Testis (tissue), 3 donors: ENCODE data around the gene VAV2. TPM values are rescaled to one million over a fixed set of nuclear protein-coding genes. Genes with fewer than 3 reads are reported as not detected.

Experiments
- DNase-seq: peaks from one replicate; pipeline ENCODE4 v3.0.0-alpha.2; 2019
- H3K27ac ChIP-seq, 2 donors: fragments of 200-600 bp; sonication (generic); one replicate each; pipeline ENCODE4 v1.5.1; 2019
- H3K27me3 ChIP-seq: fragments of 200-600 bp; sonication (generic); one replicate; pipeline ENCODE4 v1.5.1; 2019
- H3K36me3 ChIP-seq: fragments of 200-600 bp; sonication (generic); one replicate; pipeline ENCODE4 v1.5.1; 2017; ENCODE audit warnings: low read depth; ENCODE audit errors: missing control alignments
- H3K4me1 ChIP-seq: fragments of 200-600 bp; sonication (generic); one replicate; pipeline ENCODE4 v1.5.1; 2019
- H3K4me3 ChIP-seq, 2 donors: fragments of 200-600 bp; sonication (generic); one replicate each; pipeline ENCODE4 v1.5.1; 2017 to 2019
- H3K9me3 ChIP-seq: fragments of 200-600 bp; sonication (generic); one replicate; pipeline ENCODE4 v1.5.1; 2017
- CTCF ChIP-seq, 3 experiments: fragments of 450-650 bp in 2 of 3; fragments of 200-600 bp in 1 of 3; sonication (generic) in 1 of 3; IDR thresholded peaks; one replicate each; pipeline ENCODE4 v1.5.1; 2016 to 2019; ENCODE audit warnings: antibody characterized with exemption in 3 of 3, mild to moderate bottlenecking in 2 of 3, moderate library complexity in 1 of 3
- POLR2A ChIP-seq: fragments of 450-650 bp; IDR thresholded peaks from one replicate; pipeline ENCODE4 v1.6.1; 2017; ENCODE audit warnings: antibody characterized with exemption, mild to moderate bottlenecking, moderate library complexity
- WGBS, 2 donors: methylation state at CpG; one replicate each; pipeline ENCODE4 v1.1.5; 2018; 5-methylcytosine and 5-hydroxymethylcytosine counted together
- intact Hi-C: fragments of 100-400 bp; cut with DNase I; formaldehyde crosslinking; loops from one replicate; pipeline ENCODE4 v1.15.1; 2023; ENCODE audit warnings: low total_unique reads
- polyA plus RNA-seq: library from polyadenylated mRNA; stranded (reverse); fragments of 350-450 nt; fragmentation: Illumina TruSeq; extraction: RNeasy Lipid Tissue Mini Kit (QIAGEN cat#74804); gene quantifications from one replicate; pipeline ENCODE4 v1.2.3, GENCODE V29; 2014; ENCODE audit warnings: low read depth, low replicate concordance; ENCODE audit not compliant: insufficient read depth
- total RNA-seq, 2 donors: library from RNA; depleted of rRNA; stranded (reverse); fragments of >200 nt; gene quantifications; one replicate each; pipeline ENCODE4 v1.2.3, GENCODE V29; 2016

VAV2 gene
- total and polyA plus RNA-seq, 3 donors from 2014 or later: 11.0 to 14.1 (median 12.2) TPM

GRCh38 chr9:133727277-133727875 lies 264.7 kb downstream of the VAV2 start:
- 78 to 93% methylated on average over 3 to 10 of the region's 10 CpGs for WGBS, 2 donors
- H3K9me3 ChIP-seq: no peaks in the 10 kb centered on the region
- DNase-seq: peak; percentile 11
- no peak overlapping the region for H3K4me3 ChIP-seq
- intact Hi-C loops: no loop called here
- TF ChIP-seq POLR2A (no peak), CTCF (IDR thresholded peaks at IDR 0.05) (no peak)
- H3K27me3 ChIP-seq: no peaks in the 10 kb centered on the region
- H3K36me3 ChIP-seq: no peaks in the 10 kb centered on the region
- no peaks in the 10 kb centered on the region for H3K4me1 ChIP-seq
- no peak overlapping the region for H3K27ac ChIP-seq

DNA sequence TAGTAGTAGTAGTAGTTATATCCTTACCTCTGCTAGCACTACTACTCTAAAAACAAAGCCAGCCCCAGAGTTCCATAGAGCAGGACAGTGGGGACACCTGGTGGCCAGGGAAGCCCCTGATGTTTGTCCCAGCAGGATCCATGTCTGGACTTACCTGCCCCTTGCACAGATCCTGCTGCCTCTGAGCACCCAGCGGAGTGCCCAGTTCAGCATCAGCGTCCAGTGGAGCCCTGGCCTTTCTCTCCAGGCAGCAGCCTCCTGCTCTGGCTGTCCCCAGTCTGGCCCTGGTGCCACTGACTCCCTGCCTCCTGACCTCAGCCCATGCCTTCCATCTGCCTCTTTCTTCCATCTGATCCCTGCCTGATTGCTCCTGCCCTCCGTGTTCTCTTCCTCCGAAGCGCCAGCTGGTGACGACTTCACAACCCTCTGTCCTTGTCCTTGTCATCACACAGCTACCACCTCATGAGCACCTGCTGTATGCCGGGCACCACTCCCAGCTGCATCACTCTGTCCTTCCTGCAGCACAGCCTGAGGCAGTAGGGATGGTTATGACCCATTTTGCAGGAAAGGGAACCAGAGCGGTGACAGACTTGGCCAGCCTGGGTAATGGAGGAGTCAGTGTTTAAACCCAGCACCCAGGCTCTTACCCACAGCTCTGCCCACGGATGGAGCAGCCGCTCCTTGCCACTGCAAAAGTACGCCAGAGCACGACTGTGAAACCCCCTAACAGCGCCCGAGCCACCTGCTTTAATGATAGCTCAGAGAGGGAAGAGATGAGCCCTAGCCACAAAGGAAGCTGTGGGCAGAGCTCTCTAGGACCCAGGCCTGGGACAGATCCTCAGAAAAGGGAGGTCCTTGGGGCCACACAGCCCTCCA lies 265.5 kb downstream of the VAV2 start:
- Histone ChIP-seq H3K4me3 (no peak overlapping the region), H3K9me3 (no peaks in the 10 kb centered on the region), H3K36me3 (no peaks in the 10 kb centered on the region), H3K27ac (no peak overlapping the region), H3K4me1 (no peaks in the 10 kb centered on the region), H3K27me3 (no peaks in the 10 kb centered on the region)
- intact Hi-C loops: no loop called here
- peak in 2 of 3 experiments; percentile 52 to 57 for TF ChIP-seq CTCF (IDR thresholded peaks at IDR 0.05)
- no peak for TF ChIP-seq POLR2A
- peak; percentile 68 for DNase-seq
- WGBS, 2 donors: 75 to 84% methylated on average over 13 to 14 of the region's 14 CpGs

DNA sequence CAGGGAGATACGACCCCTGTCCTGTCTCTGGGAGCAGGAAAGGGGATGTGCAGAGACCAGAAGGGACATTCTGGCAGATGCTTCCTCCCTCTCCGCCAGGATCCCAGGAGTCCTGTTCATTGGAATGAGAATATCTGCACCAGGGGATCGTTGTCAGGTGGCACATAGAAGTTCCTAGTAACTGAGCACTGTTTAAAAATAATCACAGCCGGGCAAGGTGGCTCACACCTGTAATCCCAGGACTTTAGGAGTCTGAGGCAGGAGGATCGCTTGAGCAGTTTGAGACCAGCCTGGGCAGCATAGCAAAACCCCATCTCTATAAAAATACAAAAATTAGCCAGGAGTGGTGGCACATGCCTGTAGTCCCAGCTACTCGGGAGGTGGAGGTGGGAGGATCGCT lies 266.2 kb downstream of the VAV2 start:
- TF ChIP-seq POLR2A (no peak), CTCF (IDR thresholded peaks at IDR 0.05) (no peak)
- no peak overlapping the region for H3K4me3 ChIP-seq
- intact Hi-C loops: no loop called here
- no peaks in the 10 kb centered on the region for H3K36me3 ChIP-seq
- WGBS, 2 donors: 81 to 86% methylated on average over 7 of the region's 7 CpGs
- no peaks in the 10 kb centered on the region for H3K4me1 ChIP-seq
- H3K9me3 ChIP-seq: no peaks in the 10 kb centered on the region
- peak; percentile 4 for DNase-seq
- H3K27ac ChIP-seq: no peak overlapping the region
- no peaks in the 10 kb centered on the region for H3K27me3 ChIP-seq

GRCh38 chr9:133718563-133719315 lies 273.4 kb downstream of the VAV2 start:
- Histone ChIP-seq H3K27ac (no peak overlapping the region), H3K4me3 (no peak overlapping the region), H3K9me3 (no peaks in the 10 kb centered on the region), H3K36me3 (no peaks in the 10 kb centered on the region), H3K4me1 (peaks cover 14% of the 10 kb centered on the region), H3K27me3 (no peaks in the 10 kb centered on the region)
- DNase-seq: no peak
- intact Hi-C loops: no loop called here
- TF ChIP-seq POLR2A: no peak
- TF ChIP-seq CTCF (IDR thresholded peaks at IDR 0.05): no peak
- WGBS, 2 donors: 95 to 98% methylated on average over 12 to 15 of the region's 15 CpGs
